DOHH2 (cell line): Measurements from ENCODE around the gene HYOU1.

Experiments
- CTCF ChIP-seq: fragments of 200-600 bp; sonication (generic); IDR thresholded peaks from one replicate; pipeline ENCODE4 v1.5.1; 2014; ENCODE audit warnings: antibody characterized with exemption, mild to moderate bottlenecking, low read depth, low read length; ENCODE audit not compliant: poor library complexity, severe bottlenecking
- EZH2phosphoT487 ChIP-seq: fragments of 200-600 bp; sonication (generic); IDR thresholded peaks from 2 replicates; pipeline ENCODE4 v1.6.1; 2017; ENCODE audit warnings: borderline replicate concordance, mild to moderate bottlenecking, antibody characterized with exemption, low read length, moderate library complexity, mixed read lengths

GRCh38 chr11:119061256-119061655, 4.3 kb upstream of the HYOU1 start:
- TF ChIP-seq CTCF (no peak), EZH2phosphoT487 (no peak)
